SKM-1 (cell line): Measurements from ENCODE around the gene TRIM41.

Experiments
- DNase-seq: peaks from one replicate; lab custom pipeline; 2025; ENCODE audit not compliant: unreplicated experiment; lab: John Stamatoyannopoulos, UW

Gene TRIM41

DNA sequence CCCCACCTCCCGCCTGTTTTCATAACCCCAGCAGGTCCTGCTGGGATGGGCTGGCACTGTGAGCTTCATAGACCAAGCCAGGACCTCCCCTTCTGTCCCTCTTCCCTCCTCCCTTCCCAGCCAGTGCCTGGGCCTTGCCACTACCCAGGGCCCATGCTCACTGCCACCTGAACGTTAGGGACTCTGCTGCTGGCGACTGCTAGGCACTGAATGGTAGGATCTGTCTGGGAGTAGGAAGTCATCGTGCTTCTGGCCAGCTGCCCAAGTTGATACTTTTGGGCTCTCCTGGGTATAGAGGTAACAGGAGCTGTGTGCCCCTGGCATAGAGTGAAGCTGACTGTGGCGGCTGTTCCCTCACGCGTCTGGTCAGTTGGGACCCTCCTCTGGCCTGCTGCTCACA, 8.4 kb downstream of the TRIM41 start:
- no peak for DNase-seq

DNA sequence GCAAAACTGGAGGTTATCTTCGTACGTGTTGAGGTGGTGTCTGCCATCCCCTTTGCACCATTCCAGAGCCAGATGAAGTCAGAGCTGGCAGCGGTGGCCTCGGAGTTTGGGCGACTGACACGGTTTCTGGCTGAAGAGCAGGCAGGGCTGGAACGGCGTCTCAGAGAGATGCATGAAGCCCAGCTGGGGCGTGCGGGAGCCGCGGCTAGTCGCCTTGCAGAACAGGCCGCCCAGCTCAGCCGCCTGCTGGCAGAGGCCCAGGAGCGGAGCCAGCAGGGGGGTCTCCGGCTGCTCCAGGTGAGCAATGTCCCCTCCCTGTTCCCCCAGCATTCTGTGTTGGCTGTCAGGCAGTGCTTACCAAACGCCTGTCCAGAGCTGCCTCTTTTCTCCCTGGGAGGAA, 9.5 kb downstream of the TRIM41 start:
- no peak for DNase-seq

DNA sequence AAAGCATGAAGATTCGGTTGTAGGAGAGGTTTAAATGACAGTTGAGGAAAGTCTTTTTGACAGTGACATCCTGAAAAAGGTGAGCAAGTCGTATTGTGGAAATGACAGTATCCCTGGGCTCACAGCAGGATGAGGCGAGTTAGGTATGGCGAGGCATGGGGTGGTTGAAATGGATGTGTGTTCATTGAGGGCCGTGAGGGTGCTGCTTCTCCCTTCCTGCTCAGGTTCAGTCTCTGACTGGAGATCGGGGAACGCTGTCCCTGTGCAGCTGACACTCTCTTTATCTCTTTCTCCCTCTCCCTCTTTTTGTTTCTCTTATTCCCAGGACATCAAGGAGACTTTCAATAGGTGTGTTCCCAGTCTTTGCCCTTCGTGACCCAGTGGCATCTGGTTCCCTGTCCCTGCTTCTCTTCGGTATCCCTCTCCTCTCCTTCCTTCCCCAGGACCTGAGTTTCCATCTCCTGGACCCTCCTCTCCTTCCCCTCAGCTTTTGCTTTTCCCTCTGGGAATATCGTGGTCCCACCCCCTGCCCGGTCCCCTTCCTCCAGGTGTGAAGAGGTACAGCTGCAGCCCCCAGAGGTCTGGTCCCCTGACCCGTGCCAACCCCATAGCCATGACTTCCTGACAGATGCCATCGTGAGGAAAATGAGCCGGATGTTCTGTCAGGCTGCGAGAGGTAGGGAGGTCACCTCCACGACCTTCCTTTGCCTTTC, 10.2 kb downstream of the TRIM41 start:
- DNase-seq, result no peak

DNA sequence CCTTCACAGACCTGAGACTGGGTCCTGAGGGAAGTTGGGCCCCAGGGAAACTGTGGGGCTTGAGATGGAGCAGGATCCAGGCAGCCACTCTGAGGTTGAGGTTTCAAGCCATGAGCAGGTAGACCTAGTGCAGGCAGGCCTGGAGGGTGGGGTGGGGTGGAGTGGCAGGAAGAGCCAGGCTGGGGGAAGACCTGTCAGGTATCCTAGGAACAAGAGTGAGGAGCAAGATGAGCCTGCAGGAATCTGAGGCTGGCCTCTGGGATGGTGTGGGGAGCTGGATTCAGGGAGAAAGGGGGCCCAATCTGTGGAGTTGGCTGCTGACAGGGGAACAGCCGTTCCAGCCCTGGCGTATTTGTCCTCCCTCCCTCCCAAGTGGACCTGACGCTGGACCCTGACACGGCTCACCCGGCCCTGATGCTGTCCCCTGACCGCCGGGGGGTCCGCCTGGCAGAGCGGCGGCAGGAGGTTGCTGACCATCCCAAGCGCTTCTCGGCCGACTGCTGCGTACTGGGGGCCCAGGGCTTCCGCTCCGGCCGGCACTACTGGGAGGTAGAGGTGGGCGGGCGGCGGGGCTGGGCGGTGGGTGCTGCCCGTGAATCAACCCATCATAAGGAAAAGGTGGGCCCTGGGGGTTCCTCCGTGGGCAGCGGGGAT, 10.8 kb downstream of the TRIM41 start:
- no peak for DNase-seq

DNA sequence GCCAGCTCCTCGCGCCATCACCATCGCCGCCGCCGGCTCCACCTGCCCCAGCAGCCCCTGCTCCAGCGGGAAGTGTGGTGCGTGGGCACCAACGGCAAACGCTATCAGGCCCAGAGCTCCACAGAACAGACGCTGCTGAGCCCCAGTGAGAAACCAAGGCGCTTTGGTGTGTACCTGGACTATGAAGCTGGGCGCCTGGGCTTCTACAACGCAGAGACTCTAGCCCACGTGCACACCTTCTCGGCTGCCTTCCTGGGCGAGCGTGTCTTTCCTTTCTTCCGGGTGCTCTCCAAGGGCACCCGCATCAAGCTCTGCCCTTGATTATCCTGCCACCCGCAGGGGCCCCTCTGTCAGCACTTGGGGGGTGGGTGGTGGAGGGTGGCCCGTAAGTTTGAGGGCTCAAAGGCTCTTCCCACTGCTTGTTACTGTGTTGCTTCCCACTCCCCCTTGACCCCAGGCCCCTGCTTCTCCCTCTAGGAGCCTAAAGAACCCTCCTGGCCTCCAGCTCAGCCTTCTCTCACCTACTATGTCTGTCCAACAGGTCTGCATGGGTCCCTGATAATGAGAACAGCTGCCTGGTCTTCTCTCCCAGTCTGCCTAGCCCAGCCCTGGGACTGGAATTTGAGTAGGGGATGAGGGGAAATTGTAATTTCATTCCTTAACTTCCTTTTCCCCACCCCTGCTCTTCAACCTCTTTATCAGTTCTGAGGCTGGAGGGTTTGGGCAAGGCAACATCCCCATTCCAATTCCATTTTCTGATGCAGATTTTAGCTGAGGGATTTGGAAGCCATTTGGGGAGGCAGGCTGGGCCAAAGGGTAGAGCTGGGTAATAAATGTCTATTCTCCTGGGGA, 11.6 kb downstream of the TRIM41 start:
- DNase-seq, result no peak

GRCh38 chr5:181235323-181235688, 12.2 kb downstream of the TRIM41 start:
- DNase-seq, result no peak

GRCh38 chr5:181235689-181236366, 12.7 kb downstream of the TRIM41 start:
- no peak for DNase-seq

GRCh38 chr5:181236471-181236870, 13.4 kb downstream of the TRIM41 start:
- DNase-seq, result no peak

DNA sequence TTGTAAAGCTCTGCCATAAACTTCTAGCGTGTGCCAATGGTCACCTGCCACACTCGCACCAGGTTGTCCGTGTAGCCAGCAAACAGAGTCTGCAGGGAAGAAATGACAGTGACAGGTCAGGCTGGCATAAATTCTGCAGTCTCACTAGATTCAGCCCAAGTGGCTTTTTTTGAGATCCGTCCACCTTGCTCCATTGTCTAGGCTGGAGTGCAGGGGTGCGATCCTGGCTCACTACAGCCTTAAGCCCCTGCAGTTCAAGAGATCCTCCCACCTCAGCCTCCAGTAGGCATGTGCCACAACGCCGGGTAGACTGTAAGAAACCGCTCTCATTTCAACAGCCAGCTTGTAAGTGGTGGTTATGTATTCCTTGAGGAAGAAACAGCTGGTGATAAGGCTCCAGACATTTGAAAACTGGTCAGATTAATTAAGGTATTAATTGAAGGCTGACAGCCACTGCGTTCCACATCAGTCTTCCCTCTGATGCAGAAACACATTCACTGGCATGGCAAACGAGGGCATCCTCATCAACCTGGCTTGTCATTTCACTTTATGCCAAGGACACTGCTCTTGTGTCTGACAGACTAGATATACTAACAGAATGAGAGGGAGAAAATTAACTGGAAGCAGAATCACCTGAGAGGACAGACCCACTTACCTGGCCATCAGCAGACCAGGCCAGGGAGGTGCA, 14.0 kb downstream of the TRIM41 start:
- no peak for DNase-seq

DNA sequence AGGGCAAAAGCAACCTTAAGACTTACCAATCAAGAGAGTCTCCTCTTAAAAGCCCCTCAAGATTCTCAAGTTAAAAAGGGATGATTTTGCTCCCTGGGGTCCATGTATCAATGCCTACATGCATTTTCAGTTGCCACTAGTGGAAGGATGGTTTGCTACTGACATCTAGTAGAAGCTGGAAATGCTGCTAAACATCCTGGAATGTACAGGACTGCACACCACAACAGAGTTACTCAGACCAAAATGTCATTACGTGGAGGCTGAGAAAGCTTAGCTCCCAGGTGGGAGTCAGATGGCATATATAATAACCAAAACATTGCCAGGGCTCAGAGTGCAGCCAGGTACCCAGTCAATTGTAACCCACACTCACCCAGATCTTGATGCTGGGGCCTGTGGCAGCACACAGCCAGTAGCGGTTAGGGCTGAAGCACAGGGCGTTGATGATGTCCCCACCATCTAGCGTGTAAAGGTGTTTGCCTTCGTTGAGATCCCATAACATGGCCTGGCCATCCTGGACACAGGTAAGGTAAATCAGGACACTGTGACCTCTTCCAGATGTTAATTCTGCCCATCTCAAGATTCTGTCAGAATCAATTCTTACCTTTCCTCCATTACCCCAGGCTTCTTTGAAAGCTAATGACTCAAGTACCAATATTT, 14.8 kb downstream of the TRIM41 start:
- no peak for DNase-seq

GRCh38 chr5:181239062-181239663, 16.1 kb downstream of the TRIM41 start:
- DNase-seq, result no peak

- DNase-seq, result no peak
Observed at GRCh38 chr5:181241393-181241975, 18.4 kb downstream of the TRIM41 start.

DNA sequence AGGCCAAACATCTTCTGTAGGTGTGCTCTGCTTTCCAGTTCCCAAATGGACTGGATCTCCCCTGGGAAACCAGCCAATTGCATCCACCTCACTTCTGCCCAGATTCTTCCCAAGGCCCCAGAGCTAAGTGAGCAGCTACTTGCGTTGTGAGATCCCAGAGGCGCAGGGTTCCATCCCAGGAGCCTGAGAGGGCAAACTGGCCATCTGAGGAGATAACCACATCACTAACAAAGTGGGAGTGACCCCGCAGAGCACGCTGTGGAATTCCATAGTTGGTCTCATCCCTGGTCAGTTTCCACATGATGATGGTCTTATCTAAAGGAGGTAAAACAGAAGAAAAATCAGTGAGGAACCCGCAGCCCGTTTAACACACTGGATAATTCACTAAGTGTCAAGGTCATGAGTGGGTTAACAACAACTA, 19.0 kb downstream of the TRIM41 start:
- DNase-seq, result no peak

GRCh38 chr5:181243018-181243563, 20.0 kb downstream of the TRIM41 start:
- no peak for DNase-seq

GRCh38 chr5:181243564-181244343, 20.7 kb downstream of the TRIM41 start, which contains the start of gene RACK1:
Gene RACK1, minus strand, starts transcription at chr5:181243906. Its CDS starts 106 bp downstream, at chr5:181243800.
- no peak for DNase-seq

DNA sequence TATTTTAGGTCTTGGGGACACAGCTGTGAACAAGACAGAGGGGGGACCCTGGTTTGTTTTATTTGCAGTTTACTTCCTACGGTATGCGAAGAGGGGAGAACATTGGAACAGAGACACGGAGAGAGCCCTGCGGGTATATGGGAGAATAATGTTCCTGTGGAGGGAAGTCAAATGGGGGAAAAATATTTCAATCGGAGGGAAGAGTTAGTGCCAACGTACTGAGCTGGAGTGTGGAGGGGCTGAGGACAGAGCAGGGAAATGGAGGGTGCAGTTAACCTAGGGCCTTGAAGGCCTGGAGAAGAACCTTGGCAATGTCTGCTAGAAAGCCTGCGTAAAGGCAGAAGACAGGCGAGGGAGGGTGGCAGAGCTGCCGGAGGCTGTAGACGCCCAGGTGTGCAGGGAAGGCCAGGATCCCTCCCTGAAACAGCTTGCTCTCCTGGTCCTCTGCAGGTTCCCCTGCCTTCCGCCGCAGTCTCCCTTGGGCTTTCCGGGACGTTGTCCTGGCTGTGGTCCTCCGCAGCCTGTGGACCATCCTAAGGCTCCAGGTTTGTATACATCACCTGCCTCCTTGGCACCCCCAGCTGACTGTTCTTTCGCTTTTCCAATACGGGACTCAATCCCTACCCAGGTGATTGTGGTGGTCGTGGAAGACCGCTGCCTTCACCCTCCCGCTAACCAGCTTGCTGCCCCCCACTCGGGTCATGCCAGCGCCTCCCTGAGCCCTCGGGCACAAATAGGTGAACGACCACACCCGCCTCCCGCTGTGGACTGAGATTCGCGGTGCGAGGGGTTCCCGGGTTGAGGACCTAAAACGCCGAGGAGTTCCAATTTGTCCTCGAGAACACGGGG, 22.6 kb downstream of the TRIM41 start:
- DNase-seq, result no peak

DNA sequence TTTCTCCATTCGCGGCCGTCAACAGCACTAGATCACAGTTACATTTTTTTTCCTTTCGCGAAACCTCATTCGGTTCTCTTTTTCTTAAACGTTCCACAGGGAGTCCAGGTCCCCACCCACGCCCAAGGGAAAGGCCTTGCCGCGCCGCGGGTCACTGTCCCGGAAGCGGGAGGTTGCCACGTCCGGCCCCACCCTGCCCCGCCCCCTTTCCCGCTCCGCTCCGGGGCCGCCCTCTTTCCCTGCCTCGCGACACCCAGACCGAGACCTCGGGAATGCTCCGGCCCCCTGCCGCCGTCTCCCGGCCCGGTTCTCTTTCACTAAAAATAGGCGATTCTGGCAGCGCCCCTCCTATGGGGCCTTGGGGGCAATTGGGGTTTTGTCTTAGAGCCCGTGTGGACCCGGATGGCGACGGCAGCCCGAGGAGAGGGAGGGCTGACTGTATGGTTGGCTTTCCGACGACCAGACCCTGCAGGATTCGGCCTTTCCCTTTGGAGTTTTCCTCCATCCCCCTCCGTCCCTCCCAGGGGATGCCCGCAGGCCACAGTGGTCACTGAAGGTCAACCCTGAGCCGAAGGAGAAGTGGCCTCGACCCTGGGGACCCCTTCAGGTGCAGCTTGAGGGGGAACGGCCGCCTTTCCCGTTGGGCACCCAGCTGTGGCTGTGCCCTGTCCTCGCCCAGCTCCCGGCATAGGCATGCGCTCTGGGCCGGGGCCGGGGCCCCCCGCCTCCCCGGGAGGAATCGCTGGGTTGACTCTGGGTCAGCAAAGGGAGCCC, 23.4 kb downstream of the TRIM41 start:
- DNase-seq, result no peak
